ENCODE measurements around the gene ZNF892. TPM values are rescaled to one million over a fixed set of nuclear protein-coding genes. Genes with fewer than 3 reads are reported as not detected.

ZNF892 gene
- total RNA-seq, 5 donors from 2014 or later (not counting 1 experiment from before 2014, with no cell fraction given) = 2.7 to 6.0 (median 4.1) TPM

Other genes with a start within 250 kb of the ZNF892 start
- gene MAL, start 181.8 kb upstream of the ZNF892 start, total RNA-seq = 100 to 1,000 TPM; 129 to 179 (median 150) TPM
- gene MRPS5, start 85.7 kb upstream of the ZNF892 start, total RNA-seq = 10 to 100 TPM; 32.3 to 58.3 (median 57.0) TPM
- gene ZNF514, start 47.7 kb upstream of the ZNF892 start, total RNA-seq = 10 to 100 TPM; 11.8 to 29.2 (median 25.5) TPM
- gene ZNF2, start 41.7 kb upstream of the ZNF892 start, total RNA-seq = 1 to 10 TPM; 1.8 to 8.2 (median 7.5) TPM
- 1 to 10 TPM in 2 of 5 donors, under 1 TPM in 3; 0.30 to 2.1 (median 0.40) TPM for gene PROM2, start 66.9 kb downstream of the ZNF892 start, total RNA-seq
- gene KCNIP3, start 89.8 kb downstream of the ZNF892 start, total RNA-seq = not detected
- gene FAHD2A, start 195.2 kb downstream of the ZNF892 start, total RNA-seq = 10 to 100 TPM; 26.4 to 34.9 (median 28.7) TPM